Neural progenitor cell (in vitro differentiated cells): ENCODE results near the gene SLC43A3.

Experiments
- EZH2 ChIP-seq: fragments of 200-600 bp; sonication (generic); IDR thresholded peaks from 2 replicates; pipeline ENCODE4 v1.6.1; 2017; ENCODE audit warnings: antibody characterized with exemption, mild to moderate bottlenecking, moderate library complexity
- TF ChIP-seq, protein P1 (sequence below): fragments of 200-600 bp; sonication (generic); IDR thresholded peaks from 2 replicates; pipeline ENCODE4 v1.5.1; 2017; ENCODE audit warnings: antibody characterized with exemption, mild to moderate bottlenecking

- TF ChIP-seq, protein P1, sequence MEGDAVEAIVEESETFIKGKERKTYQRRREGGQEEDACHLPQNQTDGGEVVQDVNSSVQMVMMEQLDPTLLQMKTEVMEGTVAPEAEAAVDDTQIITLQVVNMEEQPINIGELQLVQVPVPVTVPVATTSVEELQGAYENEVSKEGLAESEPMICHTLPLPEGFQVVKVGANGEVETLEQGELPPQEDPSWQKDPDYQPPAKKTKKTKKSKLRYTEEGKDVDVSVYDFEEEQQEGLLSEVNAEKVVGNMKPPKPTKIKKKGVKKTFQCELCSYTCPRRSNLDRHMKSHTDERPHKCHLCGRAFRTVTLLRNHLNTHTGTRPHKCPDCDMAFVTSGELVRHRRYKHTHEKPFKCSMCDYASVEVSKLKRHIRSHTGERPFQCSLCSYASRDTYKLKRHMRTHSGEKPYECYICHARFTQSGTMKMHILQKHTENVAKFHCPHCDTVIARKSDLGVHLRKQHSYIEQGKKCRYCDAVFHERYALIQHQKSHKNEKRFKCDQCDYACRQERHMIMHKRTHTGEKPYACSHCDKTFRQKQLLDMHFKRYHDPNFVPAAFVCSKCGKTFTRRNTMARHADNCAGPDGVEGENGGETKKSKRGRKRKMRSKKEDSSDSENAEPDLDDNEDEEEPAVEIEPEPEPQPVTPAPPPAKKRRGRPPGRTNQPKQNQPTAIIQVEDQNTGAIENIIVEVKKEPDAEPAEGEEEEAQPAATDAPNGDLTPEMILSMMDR: no peak
- TF ChIP-seq EZH2: no peak
Observed at GRCh38 chr11:57402188-57403002, 24.5 kb downstream of the SLC43A3 start.
